GM18867 (cell line): ENCODE data around the gene TPCN1.

Experiments
- ATAC-seq: cut with Tn5 transposase; IDR thresholded peaks from one replicate; pipeline ENCODE4 v1.9.1; 2021; ENCODE audit warnings: mild to moderate bottlenecking, moderate library complexity; ENCODE audit not compliant: unreplicated experiment

The TPCN1 gene

DNA sequence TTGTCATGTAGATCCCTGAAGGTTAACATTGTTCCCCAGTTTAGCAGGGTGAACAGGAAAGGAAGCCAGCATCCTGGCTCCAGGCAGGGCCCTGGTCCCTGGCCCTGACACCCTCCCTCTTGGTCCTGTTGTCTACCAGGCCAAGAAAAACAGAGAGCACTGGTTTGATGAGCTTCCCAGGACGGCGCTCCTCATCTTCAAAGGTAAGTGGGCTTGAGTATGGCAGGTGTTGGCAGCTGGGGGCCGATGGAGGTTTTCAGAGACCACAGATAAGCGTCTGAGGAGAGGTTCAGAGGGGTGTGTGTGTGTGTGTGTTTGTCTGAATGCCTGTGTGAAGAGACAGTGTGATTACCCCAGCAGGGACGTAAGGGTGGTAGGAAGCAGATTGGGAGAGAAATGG lies 57.4 kb downstream of the TPCN1 start:
- ATAC-seq = no peak

DNA sequence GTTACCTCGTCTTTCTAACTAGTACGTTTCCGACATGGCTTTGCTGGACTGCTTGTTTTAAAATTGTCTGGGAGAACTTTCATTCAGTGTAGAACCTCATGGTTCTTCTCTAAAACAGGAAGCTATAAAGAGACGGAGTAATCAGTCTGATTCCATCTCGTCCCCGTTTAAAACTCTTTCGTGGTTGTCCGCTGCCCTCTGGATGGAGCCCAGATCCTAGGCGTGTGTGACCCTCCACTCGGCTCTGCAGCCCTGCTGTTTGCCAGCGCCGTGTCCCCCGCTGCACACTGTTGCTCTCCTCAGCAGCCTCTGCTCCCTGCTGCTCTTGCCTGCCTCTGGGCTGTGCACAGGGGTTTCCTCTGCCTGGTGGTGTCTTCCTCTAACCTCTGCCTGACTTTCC lies 63.5 kb downstream of the TPCN1 start:
- ATAC-seq = no peak

DNA sequence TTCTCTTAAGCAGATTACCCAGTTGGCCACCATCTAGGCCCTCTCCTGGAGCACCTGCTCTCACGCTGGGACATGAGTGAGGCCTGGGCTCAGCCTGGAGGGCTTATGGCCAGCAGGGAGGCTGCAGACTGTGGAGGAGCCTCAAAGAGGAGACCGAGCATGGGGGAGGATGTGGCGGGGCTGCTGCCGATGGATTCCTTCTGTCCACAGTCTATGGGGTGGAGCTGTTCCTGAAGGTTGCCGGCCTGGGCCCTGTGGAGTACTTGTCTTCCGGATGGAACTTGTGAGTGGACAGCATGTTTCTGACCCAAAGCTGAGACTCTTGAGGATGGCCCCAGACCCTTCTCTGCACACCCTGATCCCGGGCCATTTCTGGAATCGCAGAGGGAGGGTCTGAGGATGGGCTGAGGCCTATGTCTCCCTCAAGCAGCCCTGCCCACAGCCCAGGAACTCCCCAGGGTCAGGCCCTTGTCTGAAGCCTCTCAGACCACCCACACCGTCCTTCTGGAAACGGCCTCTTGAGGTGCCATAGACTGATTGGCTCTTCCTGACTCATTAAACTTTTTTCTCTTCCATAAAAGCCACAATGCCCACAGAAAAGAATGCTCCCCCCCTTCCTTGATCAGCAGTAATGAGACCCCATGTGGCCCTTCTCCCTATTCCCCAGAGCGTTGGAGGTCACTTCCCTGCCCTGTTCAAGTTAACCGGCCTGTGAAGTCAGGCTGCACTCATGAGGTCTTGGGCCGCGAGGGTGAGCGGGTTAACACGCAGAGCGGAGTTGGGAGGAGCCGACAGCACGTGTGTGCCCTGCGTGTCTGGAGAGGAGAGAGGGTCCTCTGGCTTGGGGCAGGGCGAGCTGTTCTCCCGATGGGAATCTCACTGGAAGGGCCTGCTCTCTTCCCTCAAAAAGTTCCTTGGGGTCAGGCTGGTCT lies 64.7 kb downstream of the TPCN1 start:
- no peak for ATAC-seq

DNA sequence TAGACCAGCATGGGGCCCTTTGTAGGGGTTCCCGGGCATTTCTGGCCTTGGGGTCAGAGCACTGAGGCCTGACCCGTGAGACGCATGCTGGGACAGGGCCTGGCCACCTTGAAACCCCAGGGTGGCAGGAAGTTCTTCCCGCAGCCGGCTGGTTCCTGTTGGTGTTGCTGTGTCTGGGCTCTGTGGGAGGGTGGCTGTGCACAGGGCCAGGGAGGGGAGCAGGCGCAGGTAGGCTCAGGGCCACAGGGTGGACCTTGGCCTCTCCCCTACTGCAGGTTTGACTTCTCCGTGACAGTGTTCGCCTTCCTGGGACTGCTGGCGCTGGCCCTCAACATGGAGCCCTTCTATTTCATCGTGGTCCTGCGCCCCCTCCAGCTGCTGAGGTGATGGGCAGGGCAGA lies 65.4 kb downstream of the TPCN1 start:
- ATAC-seq = no peak

DNA sequence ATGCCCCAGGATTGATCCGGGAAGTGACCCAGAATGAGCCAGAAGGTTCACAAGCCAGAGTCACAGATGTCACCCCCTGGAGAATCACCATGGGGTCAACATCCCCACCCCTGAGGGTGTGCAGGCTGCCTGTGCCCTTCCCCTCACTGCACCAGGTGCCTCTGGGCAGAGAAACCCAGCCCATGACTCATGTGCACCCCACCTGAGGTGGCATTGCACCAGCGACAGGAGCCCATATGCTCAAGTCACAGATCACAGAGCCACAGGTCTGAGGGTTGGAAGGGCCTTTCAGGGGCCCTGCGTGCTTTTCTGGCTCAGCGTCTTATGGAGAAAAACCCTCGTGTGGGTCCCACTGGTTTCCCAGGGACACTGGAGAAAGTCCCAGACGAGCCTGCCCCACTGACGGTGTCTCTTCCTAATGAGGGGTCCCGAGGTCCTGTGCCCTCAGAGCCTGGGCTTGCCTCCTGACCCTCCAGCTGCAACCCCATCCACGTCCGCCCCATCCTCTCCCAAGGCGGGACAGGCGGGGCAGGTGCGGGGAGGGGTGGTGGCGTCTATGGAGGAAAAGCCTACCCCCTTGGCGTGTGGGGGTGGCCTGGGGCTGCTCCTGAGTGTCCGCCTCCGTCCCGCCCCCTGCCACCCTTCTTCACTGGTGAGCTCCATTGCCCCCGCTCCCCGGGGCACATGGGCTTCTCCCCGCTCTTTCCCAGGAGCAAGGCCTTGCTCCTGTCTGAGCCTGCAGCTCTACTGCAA lies 66.1 kb downstream of the TPCN1 start:
- no peak for ATAC-seq

DNA sequence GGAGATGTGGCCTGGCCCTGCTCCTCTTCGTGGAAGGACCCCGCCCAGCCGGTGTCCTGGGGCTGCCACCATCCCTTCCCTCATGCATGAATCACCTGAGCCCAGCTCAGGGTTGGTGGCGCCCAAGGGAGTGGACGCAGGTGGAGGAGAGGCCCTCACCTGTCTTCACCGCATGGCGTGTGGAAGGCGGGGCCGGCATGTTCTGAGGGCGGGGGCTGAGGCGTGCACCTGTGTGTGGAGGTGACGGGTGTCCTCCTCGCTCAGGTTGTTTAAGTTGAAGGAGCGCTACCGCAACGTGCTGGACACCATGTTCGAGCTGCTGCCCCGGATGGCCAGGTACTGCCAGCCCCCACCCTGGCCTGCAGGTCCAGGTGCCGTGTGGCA lies 66.6 kb downstream of the TPCN1 start:
- ATAC-seq = no peak

DNA sequence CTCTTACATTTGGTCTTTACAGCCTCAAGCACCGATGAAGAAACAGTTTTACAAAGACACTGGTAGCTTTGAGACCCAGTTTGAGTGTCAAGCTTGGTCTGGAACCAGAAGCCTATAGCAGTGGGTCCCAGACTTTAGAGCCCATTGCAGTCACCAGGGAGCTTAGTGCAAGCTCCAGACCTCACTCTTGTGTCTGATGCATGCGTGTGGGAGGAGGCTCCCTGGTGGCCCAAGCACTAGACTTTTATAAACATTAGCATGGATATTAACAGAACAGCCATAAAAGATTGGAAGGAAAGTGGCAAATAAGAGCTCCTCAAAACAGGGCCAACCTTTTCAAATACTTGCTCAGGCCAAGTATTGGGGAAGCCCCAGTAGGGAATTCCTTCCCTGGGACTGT lies 68.1 kb downstream of the TPCN1 start:
- no peak for ATAC-seq

DNA sequence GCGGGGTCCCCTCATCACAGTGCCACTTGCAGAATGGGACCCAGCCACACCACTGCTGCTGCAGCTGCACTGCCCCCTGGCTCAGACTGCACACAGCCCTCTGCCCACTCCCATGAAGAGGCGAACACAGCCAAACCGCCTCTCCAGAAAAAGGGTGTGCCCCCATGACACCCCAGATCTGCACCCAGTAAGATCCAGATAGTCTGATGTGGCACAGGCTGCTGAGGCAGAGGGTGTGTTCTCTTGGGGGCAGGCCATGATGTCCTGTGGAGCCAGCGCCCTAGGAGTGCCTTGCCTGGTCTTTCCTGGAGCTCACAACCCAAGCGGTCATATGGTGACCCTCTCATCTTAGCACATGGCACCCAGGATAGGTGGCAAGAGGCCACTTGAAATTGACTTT lies 69.2 kb downstream of the TPCN1 start:
- ATAC-seq = no peak

DNA sequence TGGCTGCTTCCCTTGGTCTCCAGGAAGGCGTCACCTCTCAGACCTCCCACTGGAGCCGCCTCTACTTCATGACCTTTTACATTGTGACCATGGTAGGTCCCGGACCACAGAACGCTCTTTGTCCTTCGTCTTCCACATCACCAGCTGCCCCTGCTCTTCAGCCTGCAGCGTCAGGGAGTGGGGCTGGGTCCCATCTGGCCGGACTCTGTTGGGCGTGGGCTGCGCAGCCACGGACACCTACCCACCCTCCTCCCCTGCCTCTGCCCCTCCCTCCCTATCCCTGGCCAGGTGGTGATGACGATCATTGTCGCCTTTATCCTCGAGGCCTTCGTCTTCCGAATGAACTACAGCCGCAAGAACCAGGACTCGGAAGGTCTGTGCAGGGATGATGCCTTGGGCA lies 70.3 kb downstream of the TPCN1 start:
- ATAC-seq = no peak

DNA sequence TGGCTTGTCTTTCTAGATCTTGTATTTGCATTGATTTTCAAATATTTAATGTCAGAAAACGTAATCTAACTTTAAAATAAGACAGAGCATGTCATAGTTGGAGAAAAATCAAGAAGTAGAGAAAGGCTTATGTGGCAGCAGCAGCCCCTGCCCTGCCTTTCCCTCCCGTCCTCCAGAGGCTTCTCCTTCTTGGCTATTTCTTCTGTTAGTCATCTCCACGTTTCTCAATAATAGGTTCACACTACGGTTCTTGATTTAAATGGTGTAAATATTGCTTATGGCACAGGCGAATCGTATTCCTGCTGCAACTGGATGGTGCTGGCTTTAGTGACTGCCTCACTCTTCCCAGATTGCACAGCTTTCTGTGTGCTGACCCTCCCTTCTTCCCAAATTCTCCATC lies 70.8 kb downstream of the TPCN1 start:
- ATAC-seq = no peak

DNA sequence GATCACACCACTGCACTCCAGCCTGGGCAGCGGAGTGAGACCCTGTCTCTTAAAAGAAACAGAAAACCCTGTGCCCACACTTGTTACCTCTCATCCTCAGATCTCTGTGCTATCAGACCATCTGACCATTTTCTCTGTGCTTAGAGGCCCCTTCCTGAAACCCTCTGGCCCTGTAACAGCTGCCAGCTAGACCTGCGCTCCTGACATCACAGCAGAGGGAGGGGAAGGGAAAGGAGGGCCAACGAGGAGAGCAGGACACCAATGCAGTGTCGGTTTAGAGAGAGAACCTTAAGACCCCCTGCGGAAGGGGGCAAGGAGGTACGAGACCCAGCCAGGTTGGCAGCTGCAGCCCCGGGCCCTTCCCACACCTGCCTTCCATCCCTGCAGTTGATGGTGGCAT lies 71.3 kb downstream of the TPCN1 start:
- no peak for ATAC-seq

DNA sequence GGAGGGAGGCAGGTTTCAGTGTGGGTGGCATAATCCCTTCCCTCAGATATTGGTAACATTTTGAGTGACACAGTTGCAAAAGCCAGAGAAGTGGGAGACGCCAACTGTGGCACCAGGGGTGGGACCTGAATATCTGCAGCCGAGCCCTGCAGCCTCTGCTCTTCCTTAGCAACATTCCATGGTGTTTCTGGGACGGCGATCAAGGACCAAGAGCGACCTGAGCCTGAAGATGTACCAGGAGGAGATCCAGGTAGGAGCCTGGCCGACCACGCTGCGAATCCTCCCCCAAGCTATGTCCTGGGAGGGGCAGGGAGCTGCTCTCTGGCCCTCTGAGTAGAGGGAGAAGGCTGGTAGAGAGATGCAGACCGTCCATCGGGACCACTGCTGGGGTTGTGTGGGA lies 71.8 kb downstream of the TPCN1 start:
- ATAC-seq = no peak

DNA sequence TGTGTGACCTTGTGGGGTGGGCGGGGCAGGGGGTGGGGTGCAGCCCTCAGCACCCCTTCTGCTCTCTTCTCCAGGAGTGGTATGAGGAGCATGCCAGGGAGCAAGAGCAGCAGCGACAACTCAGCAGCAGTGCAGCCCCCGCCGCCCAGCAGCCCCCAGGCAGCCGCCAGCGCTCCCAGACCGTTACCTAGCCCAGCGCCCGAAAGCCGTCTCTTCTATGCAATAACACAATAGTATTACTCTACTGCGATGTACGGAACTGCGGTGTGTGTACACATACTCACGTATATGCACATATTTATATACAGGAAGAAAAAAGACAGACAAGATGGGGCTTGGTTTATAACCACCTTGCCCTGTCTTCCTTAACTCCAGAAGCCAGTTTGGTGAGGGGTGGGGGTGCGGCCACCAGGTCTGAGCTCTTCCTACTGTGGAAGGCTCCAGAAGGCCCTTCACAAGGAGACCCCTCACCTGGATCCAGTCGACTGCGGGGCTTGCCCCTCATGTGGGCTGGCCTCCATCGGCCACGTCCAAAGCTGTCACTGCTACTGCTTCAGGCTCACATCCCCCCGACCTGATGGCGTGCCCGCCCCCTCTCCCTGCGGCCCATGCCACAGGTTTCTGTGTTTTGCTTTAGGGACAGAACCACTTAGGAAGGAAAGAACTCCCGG lies 74.8 kb downstream of the TPCN1 start:
- ATAC-seq = no peak

DNA sequence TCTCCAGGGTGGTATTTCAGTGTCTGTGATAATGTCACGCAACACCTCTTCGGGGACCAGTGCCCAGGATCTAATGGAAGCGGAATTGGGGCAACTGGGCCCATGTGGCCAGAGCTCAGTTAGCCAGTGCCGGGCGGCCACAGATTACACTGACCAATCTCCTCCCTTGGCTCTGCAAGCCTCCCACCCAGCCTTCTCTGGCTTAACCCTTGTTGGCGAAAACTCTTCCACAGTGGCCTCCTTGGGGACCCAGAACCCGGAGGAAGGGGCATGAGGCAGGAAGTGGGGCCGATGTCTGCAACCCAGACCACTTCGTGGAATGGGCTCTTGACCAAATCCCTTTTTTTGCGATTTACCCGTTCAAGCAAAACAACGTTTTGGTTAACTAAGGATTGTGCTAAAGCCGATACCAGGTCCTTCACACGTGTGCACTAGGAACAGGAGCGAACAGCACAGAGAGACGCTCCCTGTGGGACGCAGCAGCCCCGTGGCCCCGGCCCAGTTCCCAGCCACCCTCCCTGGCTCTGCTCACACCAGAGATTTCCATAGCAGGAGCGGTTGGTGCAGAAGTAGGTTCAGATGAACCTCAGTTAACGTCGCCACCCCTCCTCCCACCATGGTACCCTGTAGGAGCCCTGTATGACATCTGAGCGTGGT lies 75.4 kb downstream of the TPCN1 start:
- no peak for ATAC-seq

DNA sequence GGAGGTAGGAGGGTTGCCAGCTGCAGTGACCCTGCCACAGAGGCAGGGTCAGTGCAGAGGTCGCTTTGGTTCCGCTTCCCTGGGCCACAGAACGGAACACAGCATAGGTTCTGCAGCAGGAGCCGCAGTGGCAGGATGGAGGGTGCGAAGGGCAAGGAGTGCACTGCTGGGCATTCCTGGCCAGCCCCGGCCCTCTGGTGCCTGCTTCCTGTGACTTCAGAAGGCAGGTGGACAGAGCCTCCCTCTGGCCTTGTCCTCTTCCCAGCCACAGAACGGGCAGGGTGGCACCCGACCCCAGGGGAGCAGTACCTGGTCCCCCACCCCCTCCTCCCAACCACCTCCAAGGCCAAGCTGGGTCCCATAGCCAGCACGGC lies 75.9 kb downstream of the TPCN1 start:
- no peak for ATAC-seq

DNA sequence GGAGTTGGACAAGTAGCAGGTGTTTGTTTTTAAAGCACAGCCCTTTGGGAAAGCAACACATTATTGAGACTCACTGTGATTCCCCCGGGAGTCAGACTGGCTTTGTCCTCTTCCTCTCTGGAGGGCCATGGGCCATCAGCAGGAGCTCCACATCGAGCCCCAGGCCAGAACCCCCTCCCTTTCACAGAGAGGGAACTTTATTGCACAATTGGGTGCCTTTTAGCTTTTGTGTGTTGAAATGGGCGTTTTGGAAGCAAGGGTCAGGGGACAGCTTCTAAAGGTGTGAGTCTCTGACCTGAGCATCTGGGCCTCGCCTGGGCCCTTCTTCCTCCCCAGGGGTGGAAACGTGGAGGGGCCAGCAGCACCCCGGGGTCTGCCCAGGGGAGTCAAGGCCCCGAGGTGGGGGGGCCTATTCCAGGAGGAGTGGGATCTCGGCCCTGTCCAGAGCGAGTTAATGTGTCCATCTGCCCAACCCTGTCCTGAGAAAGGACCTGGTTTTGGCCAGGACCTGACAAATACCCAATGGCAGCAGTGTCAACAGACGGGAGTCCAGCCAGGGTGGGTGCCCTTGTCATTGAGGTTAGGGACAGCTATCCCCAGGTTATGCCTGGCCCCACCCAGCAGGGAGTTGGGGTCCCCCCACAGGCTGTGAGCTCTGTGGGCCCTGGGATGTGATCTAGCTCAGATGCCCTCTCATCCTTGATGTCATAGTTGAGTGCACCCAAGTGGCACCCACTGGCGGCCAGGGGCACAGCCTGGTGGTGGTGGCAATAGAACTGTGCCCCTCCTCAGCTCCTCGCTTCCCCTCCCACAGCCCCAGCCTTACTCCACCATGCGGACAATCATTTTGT lies 76.6 kb downstream of the TPCN1 start:
- no peak for ATAC-seq

DNA sequence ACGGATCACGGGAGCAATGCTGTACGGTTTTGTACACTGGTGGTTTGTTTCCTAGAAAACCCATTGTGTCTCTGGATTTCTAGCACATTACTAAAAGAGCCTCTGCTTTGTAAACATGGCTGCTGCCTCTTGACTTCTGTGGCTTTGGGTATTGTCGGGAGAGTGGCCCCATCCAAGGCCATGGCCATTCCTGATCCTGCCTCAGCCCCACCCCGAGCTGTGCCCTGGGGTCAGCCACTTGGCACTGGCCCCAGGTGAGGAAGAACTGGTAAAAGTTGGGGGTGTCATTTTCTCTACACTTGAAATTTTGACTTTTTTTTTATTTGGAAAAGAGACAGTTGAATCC lies 77.2 kb downstream of the TPCN1 start:
- ATAC-seq = no peak

DNA sequence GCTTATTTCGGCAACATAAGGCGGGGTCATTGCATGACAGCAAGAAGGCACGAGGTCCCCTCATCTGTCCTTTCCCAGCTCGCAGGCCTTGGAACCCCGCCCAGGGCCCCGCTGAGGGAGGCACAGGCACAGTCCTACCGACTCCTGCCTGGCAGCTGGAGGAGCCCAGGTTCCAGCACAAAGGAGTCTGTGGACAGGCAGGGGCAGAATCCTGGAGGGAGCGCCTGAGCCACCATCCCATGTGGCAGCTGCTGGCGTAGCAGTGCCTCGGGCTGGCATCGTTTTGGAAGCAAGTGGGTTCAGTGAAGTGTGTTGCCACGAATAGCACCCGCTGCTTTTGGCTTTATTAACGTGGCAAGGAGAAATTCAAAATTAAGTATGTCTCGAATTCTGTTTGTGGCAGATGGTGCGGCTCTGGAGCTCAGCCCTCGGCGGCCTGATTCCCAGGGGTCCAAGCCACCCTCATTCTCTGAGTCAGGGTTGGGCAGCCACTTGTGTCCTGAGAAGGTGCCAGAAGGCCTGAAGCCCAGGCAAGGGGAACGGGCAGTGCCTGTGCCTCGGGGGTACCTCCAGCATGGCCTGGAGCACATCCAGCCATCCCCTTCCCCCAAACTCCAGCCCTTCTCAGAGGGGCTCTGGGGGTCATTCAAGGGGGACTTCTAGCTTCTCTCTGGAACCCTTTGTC lies 77.7 kb downstream of the TPCN1 start:
- no peak for ATAC-seq

DNA sequence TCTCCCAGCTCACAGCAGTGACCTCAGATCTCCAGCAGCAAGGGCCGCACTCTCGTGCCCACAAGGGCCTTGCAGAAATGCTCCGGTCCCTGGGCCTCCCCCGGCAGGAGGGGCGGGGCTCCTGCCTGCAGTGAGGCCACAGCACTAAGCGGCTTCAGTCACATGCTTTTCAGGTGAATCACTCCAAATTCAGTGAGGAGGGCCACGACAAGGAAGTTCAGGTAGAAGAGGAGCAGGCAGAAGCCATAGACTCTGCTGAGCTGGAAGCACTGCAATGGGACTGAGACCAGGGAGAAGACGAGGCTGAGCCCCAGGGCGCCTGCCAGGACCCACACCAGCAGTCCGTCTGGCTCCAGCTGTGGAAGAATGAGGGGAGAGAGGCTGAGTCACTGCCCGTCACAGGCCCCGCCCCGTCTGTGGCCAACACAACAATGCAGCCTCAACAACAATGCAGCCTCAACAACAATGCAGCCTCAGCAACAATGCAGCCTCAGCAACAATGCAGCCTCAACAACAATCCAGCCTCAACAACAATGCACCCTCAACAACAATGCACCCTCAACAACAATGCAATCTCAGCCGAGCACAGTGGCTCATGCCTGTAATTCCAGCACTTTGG lies 78.5 kb downstream of the TPCN1 start:
- no peak for ATAC-seq
